Measurements from ENCODE around the gene SEMA4C.

DNA sequence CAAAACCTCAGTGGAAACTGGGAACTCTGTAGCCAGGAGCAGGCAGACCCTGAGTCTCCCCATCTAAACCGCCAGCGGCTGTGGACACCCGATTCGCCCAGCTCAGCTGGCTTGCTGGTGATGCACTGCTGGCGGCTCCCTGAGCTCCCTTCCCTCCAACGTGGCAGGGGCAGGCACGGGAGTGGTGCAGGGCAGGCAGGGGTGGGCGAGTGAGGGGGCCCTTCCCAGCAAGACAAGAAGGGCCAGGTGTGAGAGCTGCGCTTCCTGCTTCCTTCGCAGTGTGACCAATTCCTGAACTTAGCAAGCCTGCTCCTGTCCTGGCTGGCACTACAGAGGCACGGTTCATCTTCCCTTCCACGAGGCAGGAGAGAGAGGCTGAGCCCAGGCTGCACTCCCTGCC, 12.3 kb upstream of the SEMA4C start:
- TF ChIP-seq, protein P1, sequence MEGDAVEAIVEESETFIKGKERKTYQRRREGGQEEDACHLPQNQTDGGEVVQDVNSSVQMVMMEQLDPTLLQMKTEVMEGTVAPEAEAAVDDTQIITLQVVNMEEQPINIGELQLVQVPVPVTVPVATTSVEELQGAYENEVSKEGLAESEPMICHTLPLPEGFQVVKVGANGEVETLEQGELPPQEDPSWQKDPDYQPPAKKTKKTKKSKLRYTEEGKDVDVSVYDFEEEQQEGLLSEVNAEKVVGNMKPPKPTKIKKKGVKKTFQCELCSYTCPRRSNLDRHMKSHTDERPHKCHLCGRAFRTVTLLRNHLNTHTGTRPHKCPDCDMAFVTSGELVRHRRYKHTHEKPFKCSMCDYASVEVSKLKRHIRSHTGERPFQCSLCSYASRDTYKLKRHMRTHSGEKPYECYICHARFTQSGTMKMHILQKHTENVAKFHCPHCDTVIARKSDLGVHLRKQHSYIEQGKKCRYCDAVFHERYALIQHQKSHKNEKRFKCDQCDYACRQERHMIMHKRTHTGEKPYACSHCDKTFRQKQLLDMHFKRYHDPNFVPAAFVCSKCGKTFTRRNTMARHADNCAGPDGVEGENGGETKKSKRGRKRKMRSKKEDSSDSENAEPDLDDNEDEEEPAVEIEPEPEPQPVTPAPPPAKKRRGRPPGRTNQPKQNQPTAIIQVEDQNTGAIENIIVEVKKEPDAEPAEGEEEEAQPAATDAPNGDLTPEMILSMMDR (conservative IDR thresholded peaks at IDR 0.05; ENCODE audit: low read depth, low read length) = no peak
- no peak for TF ChIP-seq POLR2A (IDR thresholded peaks at IDR 0.05; ENCODE audit: low read depth, low read length)
- no peak for TF ChIP-seq MAZ (IDR thresholded peaks at IDR 0.05; ENCODE audit: borderline replicate concordance, low read depth, low read length)
- no peak for TF ChIP-seq CEBPB (IDR thresholded peaks at IDR 0.05; ENCODE audit: low read depth, low read length)
- TF ChIP-seq RFX5 (IDR thresholded peaks at IDR 0.05; ENCODE audit: low read depth, low read length) = no peak
- TF ChIP-seq SMC3 (IDR thresholded peaks at IDR 0.05; ENCODE audit: low read depth, low read length) = no peak
- TF ChIP-seq RAD21 (IDR thresholded peaks at IDR 0.05; ENCODE audit: low read length) = no peak
- TF ChIP-seq MXI1 (IDR thresholded peaks at IDR 0.05; ENCODE audit: borderline replicate concordance, low read depth, low read length) = no peak
- TF ChIP-seq, protein P2, sequence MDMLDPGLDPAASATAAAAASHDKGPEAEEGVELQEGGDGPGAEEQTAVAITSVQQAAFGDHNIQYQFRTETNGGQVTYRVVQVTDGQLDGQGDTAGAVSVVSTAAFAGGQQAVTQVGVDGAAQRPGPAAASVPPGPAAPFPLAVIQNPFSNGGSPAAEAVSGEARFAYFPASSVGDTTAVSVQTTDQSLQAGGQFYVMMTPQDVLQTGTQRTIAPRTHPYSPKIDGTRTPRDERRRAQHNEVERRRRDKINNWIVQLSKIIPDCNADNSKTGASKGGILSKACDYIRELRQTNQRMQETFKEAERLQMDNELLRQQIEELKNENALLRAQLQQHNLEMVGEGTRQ (IDR thresholded peaks at IDR 0.05; ENCODE audit: low read depth, low read length) = no peak
- TF ChIP-seq MAFK (IDR thresholded peaks at IDR 0.05; ENCODE audit: low read depth, low read length) = no peak
- TF ChIP-seq BHLHE40 (IDR thresholded peaks at IDR 0.05; ENCODE audit: low read depth, low read length) = no peak
